Loucy (cell line): ENCODE results near the gene IGF2BP1.

ENCODE experiments used
- CTCF ChIP-seq: fragments of 200-600 bp; sonication (generic); conservative IDR thresholded peaks from 2 replicates; pipeline ENCODE4 v1.5.1; 2014; ENCODE audit warnings: mild to moderate bottlenecking, antibody characterized with exemption, low read length
- EZH2phosphoT487 ChIP-seq: fragments of 200-600 bp; IDR thresholded peaks from 2 replicates; pipeline ENCODE4 v1.6.1; 2018; ENCODE audit warnings: antibody characterized with exemption, mild to moderate bottlenecking, moderate library complexity, borderline replicate concordance

GRCh38 chr17:48970865-48971687, 26.1 kb upstream of the IGF2BP1 start:
- TF ChIP-seq CTCF: no peak
- no peak for TF ChIP-seq EZH2phosphoT487
